Right lobe of liver (tissue), 4 donors: ENCODE measurements around the gene REXO5.

Source experiments
- CTCF ChIP-seq, 4 donors: fragments of 200-600 bp in 3 of 4; fragments of 450-650 bp in 1 of 4; IDR thresholded peaks; one replicate each; pipeline versions ENCODE4 v1.5.1 to v1.8.0; 2016 to 2022; ENCODE audit warnings: antibody characterized with exemption in 4 of 4, mild to moderate bottlenecking in 2 of 4
- POLR2A ChIP-seq: fragments of 450-650 bp; IDR thresholded peaks from one replicate; pipeline ENCODE4 v1.6.1; 2017; ENCODE audit warnings: antibody characterized with exemption, mild to moderate bottlenecking
- donor health status: DM: no; HTN: no; CAD: no.
- donor health status: DM: no; HTN: no; CAD: no.
- donor health status: DM: no; HTN: yes; CAD: no.

GRCh38 chr16:20846551-20846950 is 40.2 kb downstream of the REXO5 start:
- TF ChIP-seq CTCF (IDR thresholded peaks at IDR 0.05) (no peak), POLR2A (no peak)
